Activated CD8-positive, alpha-beta memory T cell treated with anti-CD3 and anti-CD28 coated beads, Interleukin-2, amount 50 U/mL, for 48 hours (primary cell): ENCODE data around the gene OR6C6.
"Not testable (repeated sequence)": the region's sequence is repeated elsewhere in the genome, so short reads cannot be mapped to it uniquely, and the experiment has no call there.

Experiments used
- DNase-seq: peaks from one replicate; pipeline ENCODE4 v3.0.0-alpha.2; 2020

OR6C6 gene

DNA sequence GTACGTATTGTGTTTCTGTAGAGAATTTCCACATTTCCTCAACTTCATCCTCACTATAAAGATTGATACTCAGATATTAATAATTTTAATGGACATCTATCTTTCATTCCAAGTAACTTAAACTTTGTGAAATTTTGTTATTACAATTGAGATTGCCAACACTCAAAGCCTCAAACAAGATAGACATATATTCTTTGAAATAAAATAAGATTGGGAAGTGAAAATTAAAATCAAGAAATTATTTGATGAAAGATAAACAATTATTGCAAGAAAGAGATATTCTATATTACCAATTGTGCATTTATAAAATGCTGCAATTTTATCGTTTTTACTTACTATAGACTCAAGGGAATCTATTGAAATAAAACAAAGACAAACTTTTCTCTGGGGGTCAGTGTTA lies at the start of gene OR6C6:
Gene OR6C6 (minus strand): TSS at position 101 of the 400 bp plus-strand sequence. CDS start 1,337 bp downstream, outside the sequence.
- no peak for DNase-seq

DNA sequence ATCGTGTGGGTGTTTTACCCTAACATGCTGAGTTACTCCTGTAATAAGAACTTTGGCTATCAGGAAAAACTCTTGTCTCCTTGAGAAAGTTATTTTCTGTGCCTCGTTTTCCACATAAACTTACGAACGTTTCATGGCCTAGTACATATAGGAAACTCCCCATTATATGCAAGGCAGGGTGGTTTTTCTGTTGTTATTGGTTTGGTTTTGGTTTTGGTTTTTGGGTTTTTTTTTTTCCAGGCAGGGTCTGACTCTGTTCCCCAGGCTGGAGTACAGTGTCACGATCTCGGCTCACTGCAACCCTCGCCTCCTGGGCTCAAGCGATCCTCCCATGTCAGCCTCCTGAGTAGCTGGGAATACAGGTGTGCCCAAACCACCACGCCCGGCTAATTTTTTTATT lies 39.6 kb upstream of the OR6C6 start:
- DNase-seq, result no peak

DNA sequence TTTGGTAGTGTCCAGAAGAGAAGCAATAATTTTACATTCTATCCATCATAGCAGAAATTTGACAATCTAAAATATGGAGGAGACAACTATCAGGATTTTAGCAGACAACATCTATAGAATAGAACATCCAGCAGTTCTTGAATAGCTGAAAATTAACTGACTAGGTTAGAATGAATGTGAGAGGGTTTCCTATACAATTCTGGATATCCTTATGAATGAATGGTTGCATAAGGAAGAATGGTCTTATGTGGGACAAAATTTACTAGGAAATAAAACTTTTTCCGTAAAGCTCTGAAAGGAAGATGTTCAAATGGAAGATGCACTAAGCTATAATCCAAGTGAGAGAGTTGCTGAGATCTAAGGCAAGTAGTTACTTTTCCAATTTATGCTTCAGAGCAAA lies 34.1 kb upstream of the OR6C6 start, which contains the start of gene OR6C3:
Gene OR6C3 (plus strand): TSS at position 301 of the 400 bp plus-strand sequence. CDS start 955 bp downstream, outside the sequence.
- no peak for DNase-seq

DNA sequence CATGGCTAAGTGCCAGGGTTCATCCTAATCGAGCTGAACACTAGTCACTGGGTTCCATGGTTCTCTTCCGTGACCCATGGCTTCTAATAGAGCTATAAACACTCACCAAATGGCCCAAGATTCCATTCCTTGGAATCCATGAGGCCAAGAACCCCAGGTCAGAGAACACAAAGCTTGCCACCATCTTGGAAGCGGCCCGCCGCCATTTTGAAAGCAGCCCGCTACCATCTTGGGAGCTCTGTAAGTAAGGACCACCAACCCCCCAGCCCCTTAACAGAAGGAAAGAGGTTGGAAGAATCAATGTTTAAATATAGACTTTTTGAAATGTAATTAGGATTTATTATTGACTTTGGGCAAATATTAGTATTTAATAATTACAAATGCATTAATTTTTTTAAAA lies 29.4 kb upstream of the OR6C6 start:
- not testable (repeated sequence) for DNase-seq

DNA sequence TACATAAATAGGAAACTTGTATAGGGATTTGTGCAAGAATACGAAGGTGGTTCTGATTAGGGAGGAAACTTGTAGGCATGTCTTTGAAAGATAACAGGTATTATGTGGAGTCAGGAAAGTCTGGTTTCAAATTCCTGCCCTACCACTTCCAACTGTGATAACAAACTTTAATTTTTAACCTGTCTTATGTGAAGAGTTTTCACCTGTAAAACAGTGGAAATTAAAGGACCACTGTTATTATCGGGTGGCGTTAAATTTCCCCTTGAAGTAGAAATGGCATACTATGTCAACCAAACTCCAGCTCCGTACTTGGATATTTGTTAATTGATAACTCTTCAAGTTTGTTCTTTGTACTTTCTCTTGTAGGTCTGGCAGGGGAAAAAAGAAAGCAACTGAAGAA lies 23.8 kb upstream of the OR6C6 start:
- no peak for DNase-seq

DNA sequence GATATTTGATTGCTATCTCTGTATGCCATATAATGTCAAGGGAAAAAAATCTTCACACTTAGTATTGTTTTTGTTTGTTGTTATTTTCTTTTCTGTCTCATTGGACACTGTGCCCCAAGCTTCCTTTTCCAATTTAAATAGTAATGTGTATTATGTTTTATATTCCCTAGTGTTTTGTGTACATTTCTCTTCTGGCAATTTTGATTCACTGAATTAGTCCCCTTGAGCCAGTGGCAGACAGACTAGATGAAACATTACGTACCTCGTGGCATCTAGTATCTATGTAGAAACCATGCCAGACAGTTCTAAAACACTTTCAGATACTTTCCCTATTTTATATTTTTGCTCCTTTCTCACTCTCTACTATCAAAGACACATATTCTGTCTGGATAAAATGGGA lies 17.7 kb upstream of the OR6C6 start, which contains the start of gene OR6C1:
Gene OR6C1 (plus strand): TSS at position 301 of the 400 bp plus-strand sequence. CDS start 6,257 bp downstream, outside the sequence.
- no peak for DNase-seq

DNA sequence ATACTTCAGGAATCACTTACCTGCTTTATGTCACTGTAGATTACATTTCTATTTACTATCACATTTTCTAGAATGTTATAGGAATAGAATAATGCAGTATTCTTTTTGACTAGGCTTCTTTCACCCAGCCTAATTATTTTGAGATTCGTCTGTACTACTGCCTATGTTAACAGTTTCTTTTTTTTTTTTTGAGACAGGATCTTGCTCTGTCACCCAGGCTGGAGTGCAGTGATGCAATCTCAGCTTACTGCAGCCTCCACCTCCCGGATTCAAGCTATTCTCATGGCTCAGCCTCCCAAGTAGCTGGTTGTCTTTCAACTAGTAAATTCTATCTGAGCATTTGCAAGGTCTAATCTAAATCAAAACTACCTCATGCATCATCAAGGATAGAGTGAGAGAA lies 6.4 kb downstream of the OR6C6 start:
- DNase-seq, result no peak

DNA sequence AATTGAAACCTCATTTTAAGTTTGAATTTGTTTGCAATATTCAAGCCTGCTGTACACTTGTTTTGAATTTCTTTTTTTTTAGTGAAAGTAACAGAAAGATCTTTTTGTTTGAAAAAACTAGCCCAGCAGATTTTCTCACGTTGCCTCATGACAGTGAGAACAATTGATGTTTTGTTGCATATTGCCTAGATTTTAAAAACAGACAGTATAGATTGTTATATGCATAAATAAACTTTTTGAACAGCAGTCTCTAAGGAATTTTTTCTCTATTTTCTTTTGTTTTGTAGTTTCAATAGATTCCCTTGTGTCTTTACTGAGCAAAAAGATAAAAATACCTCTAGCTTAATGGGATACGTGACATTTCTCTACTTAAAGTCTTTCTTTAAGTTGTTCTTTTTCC lies 15.4 kb downstream of the OR6C6 start:
- no peak for DNase-seq

DNA sequence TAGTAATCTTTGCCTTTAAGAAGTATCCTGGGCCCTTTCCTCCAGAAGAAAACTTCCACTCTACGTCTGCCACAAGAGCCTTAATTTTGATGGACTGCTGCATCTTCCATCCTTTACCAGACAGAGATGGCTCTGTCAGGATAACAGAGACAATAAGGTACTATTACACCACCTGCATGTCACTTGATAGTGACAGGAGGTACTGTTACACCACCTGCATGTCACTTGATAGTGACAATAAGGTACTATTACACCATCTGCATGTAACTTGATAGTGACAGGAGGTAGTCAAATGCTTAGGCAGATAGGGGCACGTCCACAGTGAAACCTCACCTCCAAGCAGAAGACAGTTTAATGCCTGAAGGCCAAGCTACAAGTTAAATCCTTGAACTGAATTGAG lies 38.1 kb downstream of the OR6C6 start:
- DNase-seq, result no peak

DNA sequence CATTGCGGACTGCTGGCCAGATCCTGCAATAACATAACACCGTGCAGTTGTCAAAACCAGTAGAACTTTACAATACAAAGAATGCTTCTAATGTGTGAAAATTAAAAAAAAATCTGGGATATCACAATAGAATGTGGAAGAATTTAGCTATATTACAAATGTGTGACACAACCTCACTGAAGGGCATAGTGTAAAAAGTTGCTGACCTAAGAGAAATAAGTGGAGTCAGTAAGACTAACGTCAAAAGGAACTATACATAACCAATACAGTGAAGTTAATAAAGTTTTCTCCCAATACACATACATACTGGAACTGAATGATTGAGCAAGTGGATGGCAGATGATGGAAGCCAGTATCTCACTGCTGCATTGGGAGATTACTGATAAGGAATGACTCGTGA lies 39.5 kb downstream of the OR6C6 start:
- no peak for DNase-seq

DNA sequence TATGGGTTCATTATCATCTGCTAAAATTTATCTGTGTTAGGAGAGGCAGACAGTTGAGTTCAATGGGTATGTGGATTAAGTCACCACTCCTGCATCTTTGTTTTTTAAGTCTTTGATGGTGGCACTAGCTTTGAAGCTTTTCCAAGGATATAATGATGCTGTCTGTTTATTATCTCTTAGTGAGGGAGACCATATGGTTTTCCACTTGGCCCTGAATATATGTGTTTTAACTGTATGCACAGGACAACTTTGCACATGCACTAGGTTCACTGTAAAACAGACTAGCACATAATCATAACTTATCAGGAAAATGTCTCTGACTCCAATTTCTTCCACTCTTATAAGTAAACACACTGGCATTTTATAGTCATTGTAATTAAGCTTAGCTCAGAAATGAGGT lies 43.1 kb downstream of the OR6C6 start:
- no peak for DNase-seq

DNA sequence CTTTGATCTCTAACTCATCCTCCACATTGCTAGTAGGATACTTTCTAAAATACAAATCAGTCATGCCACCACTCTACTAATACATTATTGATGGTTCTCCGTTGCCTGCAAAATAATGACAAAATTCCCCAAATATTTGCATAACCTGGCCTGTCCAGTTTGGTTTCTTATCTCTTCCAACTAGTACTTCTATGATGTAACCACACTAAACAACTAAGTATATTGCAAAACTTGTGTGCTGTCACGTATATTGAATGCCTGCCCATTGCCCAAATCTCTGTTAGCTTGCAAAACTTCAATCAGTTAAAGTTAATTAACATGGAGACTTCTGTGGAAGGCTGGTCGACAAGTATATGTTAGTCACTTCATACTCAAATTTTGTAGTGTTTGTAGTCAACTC lies 45.4 kb downstream of the OR6C6 start:
- DNase-seq, result no peak

DNA sequence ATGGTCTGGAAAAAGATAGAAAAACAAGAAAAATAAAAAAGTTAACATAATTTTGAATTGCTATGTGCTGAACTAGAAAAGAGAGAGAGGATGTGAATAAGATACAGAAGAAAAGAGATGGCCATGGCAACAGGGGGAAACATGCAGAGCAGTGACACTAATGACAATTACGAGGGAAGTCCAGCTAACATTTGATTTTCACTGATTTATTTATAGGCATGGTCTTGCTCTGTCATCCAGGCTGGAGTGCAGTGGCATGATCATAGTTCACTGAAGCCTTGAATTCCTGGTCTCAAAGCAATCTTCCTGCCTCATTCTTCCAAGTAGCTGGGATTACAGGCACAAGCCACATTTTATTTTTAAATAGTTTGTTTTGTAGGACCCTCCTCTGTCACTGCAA lies 50.2 kb downstream of the OR6C6 start:
- no peak for DNase-seq

DNA sequence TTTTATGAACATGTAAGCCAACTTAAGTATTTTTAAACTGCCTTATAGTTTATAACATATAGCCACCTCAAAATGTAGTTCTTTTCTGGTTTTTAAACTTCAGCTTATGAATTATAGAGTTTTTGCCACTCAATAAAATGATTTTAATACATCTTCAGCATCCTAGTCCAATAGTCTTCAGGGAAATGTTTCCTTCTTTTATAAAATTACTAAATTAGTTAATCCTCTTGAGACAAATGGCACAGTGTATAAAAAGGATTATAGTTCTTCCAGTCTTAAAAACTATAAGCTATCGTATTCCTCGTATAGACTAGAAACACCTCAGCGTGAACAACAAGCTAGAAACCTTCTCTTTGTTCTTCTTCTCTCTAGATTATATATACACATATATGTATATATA lies 52.1 kb downstream of the OR6C6 start, which contains the start of gene OR6C74:
Gene OR6C74 (plus strand): TSS at position 301 of the 400 bp plus-strand sequence. CDS start 2,679 bp downstream, outside the sequence.
- DNase-seq, result no peak
